Liver (tissue), 9 donors: ENCODE measurements around the gene DDHD1. TPM values are rescaled to one million over a fixed set of nuclear protein-coding genes. Genes with fewer than 3 reads are reported as not detected.

Experiments used
- DNase-seq: peaks from one replicate; pipeline ENCODE4 v3.0.0-alpha.2; 2017; ENCODE audit warnings: low spot score
- H3K27ac ChIP-seq, 2 donors: one replicate each; pipeline ENCODE4 v1.7.0; 2013; ENCODE audit warnings: inconsistent platforms in 2 of 2, low read length in 2 of 2, control low read depth in 1 of 2, low read depth in 1 of 2, mild to moderate bottlenecking in 1 of 2
- H3K27me3 ChIP-seq, 4 donors: one replicate each; pipeline versions ENCODE4 v1.6.1 to v1.7.0; 2013; ENCODE audit warnings: low read length in 3 of 4, inconsistent platforms in 1 of 4, mild to moderate bottlenecking in 1 of 4, moderate library complexity in 1 of 4; ENCODE audit not compliant: control insufficient read depth in 4 of 4, insufficient read depth in 4 of 4
- H3K36me3 ChIP-seq, 4 donors: one replicate each; pipeline versions ENCODE4 v1.6.1 to v1.7.0; 2013; ENCODE audit warnings: low read length in 3 of 4, mild to moderate bottlenecking in 3 of 4, low read depth in 1 of 4, moderate library complexity in 1 of 4; ENCODE audit not compliant: control insufficient read depth in 4 of 4, insufficient read depth in 3 of 4
- H3K4me1 ChIP-seq, 4 donors: one replicate each; pipeline versions ENCODE4 v1.6.1 to v1.7.0; 2013; ENCODE audit warnings: low read length in 3 of 4, mild to moderate bottlenecking in 3 of 4, moderate library complexity in 1 of 4; ENCODE audit not compliant: control insufficient read depth in 4 of 4, insufficient read depth in 4 of 4
- H3K4me3 ChIP-seq, 3 donors: one replicate each; pipeline versions ENCODE4 v1.6.1 to v1.7.0; 2013; ENCODE audit warnings: low read length in 3 of 3, control low read depth in 1 of 3, low read depth in 1 of 3, mild to moderate bottlenecking in 1 of 3
- H3K9ac ChIP-seq, 2 donors: one replicate each; pipeline ENCODE4 v1.7.0; 2013; ENCODE audit warnings: low read length in 2 of 2, mild to moderate bottlenecking in 2 of 2, moderate library complexity in 2 of 2, control low read depth in 1 of 2, low read depth in 1 of 2
- H3K9me3 ChIP-seq, 4 donors: one replicate each; pipeline versions ENCODE4 v1.6.1 to v1.7.0; 2013; ENCODE audit warnings: low read length in 3 of 4; ENCODE audit not compliant: control insufficient read depth in 4 of 4
- EGR1 ChIP-seq, 2 donors: IDR thresholded peaks; 2 replicates each; pipeline ENCODE4 v1.6.1; 2016 to 2018; ENCODE audit warnings: antibody characterized with exemption in 2 of 2, low read depth in 2 of 2
- FOXA1 ChIP-seq: IDR thresholded peaks from 2 replicates; pipeline ENCODE4 v1.6.1; 2016; ENCODE audit warnings: antibody characterized with exemption
- FOXA2 ChIP-seq: IDR thresholded peaks from 2 replicates; pipeline ENCODE4 v1.6.1; 2016; ENCODE audit warnings: antibody characterized with exemption
- GABPA ChIP-seq, 2 donors: IDR thresholded peaks in 1 of 2; conservative IDR thresholded peaks in 1 of 2; 2 replicates each; pipeline ENCODE4 v1.6.1; 2016; ENCODE audit warnings: antibody characterized with exemption in 2 of 2, mild to moderate bottlenecking in 1 of 2, moderate library complexity in 1 of 2
- HNF4A ChIP-seq, 2 donors: conservative IDR thresholded peaks; 2 replicates each; pipeline ENCODE4 v1.6.1; 2016; ENCODE audit warnings: antibody characterized with exemption in 2 of 2, mild to moderate bottlenecking in 2 of 2
- JUND ChIP-seq, 2 donors: IDR thresholded peaks; 2 replicates each; pipeline ENCODE4 v1.6.1; 2016; ENCODE audit warnings: antibody characterized with exemption in 2 of 2
- NR2F2 ChIP-seq: IDR thresholded peaks from 2 replicates; pipeline ENCODE4 v1.6.1; 2016; ENCODE audit warnings: antibody characterized with exemption
- RAD21 ChIP-seq, 2 donors: IDR thresholded peaks; 2 replicates each; pipeline ENCODE4 v1.6.1; 2016; ENCODE audit warnings: antibody characterized with exemption in 2 of 2, mild to moderate bottlenecking in 2 of 2
- RXRA ChIP-seq, 2 donors: IDR thresholded peaks; 2 replicates each; pipeline ENCODE4 v1.6.1; 2017 to 2018; ENCODE audit warnings: antibody characterized with exemption in 2 of 2, mild to moderate bottlenecking in 1 of 2
- TAF1 ChIP-seq: conservative IDR thresholded peaks from 2 replicates; pipeline ENCODE4 v1.6.1; 2016; ENCODE audit warnings: antibody characterized with exemption, mild to moderate bottlenecking
- WGBS: extraction: QIAGEN DNeasy Blood & Tissue Kit; methylation state at CpG from one replicate; pipeline ENCODE4 v1.1.7; 2013; 5-methylcytosine and 5-hydroxymethylcytosine counted together
- polyA plus RNA-seq, 2 donors: library from polyadenylated mRNA; stranded (reverse) in 1 of 2; unstranded in 1 of 2; fragments of 200-250 nt in 1 of 2; fragments of >200 nt in 1 of 2; fragmentation: Nextera tagmentation in 1 of 2; extraction: Ambion mirVana in 1 of 2; gene quantifications; one replicate each; pipeline versions ENCODE4 v1.2.1 to v1.2.3, GENCODE V29; 2013 to 2015
- total RNA-seq, 2 donors: library from RNA; depleted of rRNA; stranded (reverse); fragments of >200 nt; gene quantifications; one replicate each; pipeline ENCODE4 v1.2.3, GENCODE V29; 2014
- TF ChIP-seq, protein P1 (sequence below): IDR thresholded peaks from 2 replicates; pipeline ENCODE4 v1.6.1; 2016; ENCODE audit warnings: antibody characterized with exemption, mild to moderate bottlenecking
- TF ChIP-seq, protein P2 (sequence below): fragments of 150-350 bp; IDR thresholded peaks from 2 replicates; pipeline ENCODE4 v1.5.1; 2017; ENCODE audit warnings: improper control_type of control experiment, low read depth, low read length; ENCODE audit not compliant: missing input control
- TF ChIP-seq, protein P3 (sequence below): IDR thresholded peaks from 2 replicates; pipeline ENCODE4 v1.6.1; 2016; ENCODE audit warnings: antibody characterized with exemption
- TF ChIP-seq, protein P4 (sequence below): IDR thresholded peaks from 2 replicates; pipeline ENCODE4 v1.6.1; 2016; ENCODE audit warnings: antibody characterized with exemption
- donor health status: healthy.
- donor health status: healthy.
- donor health status: healthy.
- donor health status: healthy.
- donor health status: healthy.

The DDHD1 gene
- total and polyA plus RNA-seq, 4 donors = 1.3 to 14.3 (median 5.2) TPM

DNA sequence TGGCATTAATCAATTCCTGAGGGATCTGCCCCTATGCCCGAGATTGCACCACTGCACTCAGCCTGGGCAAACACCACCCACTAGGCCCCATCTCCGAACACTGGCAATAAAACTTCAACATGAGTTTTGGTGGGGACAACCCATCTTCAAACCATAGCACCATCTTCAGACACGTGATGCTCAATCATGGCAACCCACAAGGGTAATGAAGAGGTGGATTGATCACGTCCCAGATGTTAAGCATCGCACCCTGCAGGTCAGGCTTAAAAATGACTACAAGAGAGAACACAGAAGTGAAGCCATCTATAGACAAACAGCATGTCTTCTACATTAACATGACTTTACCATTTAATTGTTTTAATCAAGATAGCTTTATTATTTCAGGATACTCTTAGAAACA is 42.8 kb upstream of the DDHD1 start:
- 92% methylated on average over 5 of the region's 5 CpGs for WGBS

DNA sequence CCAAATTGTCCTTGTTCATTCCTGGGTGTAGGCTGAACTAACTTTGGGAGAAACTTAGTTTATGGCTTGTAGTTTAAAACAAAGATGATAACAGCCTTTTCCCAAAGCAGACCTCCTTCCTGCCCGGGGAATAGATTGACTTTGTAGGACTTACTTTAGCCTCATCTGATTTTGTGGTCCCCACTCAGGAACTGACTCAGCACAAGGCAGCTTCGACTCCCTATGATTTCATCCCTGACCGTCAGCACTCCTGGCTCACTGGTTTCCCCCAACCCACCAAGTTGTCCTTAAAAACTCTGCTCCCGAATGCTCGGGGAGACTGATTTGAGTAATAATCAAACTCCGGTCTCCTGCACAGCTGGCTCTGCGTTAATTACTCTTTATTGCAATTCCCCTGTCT is 40.1 kb upstream of the DDHD1 start:
- TF ChIP-seq JUND (IDR thresholded peaks at IDR 0.05) (no peak), NR2F2 (no peak), RXRA (IDR thresholded peaks at IDR 0.05) (no peak), TAF1 (no peak)
- TF ChIP-seq, protein P1, sequence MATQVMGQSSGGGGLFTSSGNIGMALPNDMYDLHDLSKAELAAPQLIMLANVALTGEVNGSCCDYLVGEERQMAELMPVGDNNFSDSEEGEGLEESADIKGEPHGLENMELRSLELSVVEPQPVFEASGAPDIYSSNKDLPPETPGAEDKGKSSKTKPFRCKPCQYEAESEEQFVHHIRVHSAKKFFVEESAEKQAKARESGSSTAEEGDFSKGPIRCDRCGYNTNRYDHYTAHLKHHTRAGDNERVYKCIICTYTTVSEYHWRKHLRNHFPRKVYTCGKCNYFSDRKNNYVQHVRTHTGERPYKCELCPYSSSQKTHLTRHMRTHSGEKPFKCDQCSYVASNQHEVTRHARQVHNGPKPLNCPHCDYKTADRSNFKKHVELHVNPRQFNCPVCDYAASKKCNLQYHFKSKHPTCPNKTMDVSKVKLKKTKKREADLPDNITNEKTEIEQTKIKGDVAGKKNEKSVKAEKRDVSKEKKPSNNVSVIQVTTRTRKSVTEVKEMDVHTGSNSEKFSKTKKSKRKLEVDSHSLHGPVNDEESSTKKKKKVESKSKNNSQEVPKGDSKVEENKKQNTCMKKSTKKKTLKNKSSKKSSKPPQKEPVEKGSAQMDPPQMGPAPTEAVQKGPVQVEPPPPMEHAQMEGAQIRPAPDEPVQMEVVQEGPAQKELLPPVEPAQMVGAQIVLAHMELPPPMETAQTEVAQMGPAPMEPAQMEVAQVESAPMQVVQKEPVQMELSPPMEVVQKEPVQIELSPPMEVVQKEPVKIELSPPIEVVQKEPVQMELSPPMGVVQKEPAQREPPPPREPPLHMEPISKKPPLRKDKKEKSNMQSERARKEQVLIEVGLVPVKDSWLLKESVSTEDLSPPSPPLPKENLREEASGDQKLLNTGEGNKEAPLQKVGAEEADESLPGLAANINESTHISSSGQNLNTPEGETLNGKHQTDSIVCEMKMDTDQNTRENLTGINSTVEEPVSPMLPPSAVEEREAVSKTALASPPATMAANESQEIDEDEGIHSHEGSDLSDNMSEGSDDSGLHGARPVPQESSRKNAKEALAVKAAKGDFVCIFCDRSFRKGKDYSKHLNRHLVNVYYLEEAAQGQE = no peak
- Histone ChIP-seq H3K36me3 (no peaks in the 10 kb centered on the region), H3K9me3 (no peaks in the 10 kb centered on the region), H3K27me3 (no peaks in the 10 kb centered on the region), H3K4me3 (no peak overlapping the region), H3K4me1 (no peaks in the 10 kb centered on the region), H3K27ac (no peak overlapping the region), H3K9ac (no peak overlapping the region)
- WGBS = 77% methylated on average over 7 of the region's 7 CpGs
- no peak for DNase-seq

More for the DNA sequence above, 42.8 kb upstream of the DDHD1 start:
- H3K36me3 ChIP-seq = no peaks in the 10 kb centered on the region
- no peak for DNase-seq
- no peaks in the 10 kb centered on the region for H3K4me1 ChIP-seq
- H3K27me3 ChIP-seq = no peaks in the 10 kb centered on the region
- no peak overlapping the region for H3K27ac ChIP-seq
- H3K9me3 ChIP-seq = no peaks in the 10 kb centered on the region
- H3K4me3 ChIP-seq = no peak overlapping the region
- no peak overlapping the region for H3K9ac ChIP-seq
- TF ChIP-seq GABPA (IDR thresholded peaks at IDR 0.05 in 1 of 2, conservative IDR thresholded peaks at IDR 0.05 in 1 of 2) = no peak

DNA sequence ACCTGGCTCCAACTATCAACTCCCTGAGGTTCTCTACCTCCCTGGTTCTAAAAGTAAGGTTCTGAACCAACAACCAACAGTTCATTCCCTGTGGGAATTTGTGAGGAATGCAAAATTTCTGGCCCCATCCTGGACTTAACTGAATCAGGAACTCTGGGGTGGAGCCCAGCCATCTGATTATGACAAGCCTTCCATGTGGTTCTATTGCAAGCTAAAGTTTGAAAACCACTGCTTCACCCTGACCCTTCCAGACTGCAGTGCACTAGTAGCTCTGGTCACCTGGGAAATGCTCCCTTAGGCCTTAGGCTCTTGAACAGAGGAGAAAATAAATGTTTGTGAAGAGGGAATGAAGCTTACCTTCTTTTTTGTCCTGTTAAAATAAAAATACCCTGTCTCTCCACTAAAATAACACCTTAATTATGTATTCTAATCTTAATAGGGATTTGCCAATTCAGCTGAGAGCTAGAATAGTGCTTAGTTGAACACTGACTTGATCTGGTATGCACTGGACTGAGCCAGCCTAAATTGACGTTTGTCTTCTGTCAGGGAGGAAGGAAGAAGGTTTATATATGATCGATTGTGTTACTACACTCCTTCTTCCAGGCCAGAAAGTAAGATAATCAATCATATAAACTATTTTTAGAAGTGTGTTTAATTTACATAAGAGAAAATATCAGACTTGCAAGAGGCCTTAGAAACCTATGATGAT is 39.1 kb upstream of the DDHD1 start:
- H3K27me3 ChIP-seq = no peaks in the 10 kb centered on the region
- H3K4me1 ChIP-seq = no peaks in the 10 kb centered on the region
- H3K9me3 ChIP-seq = no peaks in the 10 kb centered on the region
- no peak overlapping the region for H3K9ac ChIP-seq
- H3K27ac ChIP-seq = no peak overlapping the region
- 47% methylated on average over 2 of the region's 2 CpGs for WGBS
- no peaks in the 10 kb centered on the region for H3K36me3 ChIP-seq
- TF ChIP-seq NR2F2 (no peak), FOXA2 (no peak), FOXA1 (no peak), EGR1 (IDR thresholded peaks at IDR 0.05; ENCODE audit: low read depth in 2 of 2) (no peak), RXRA (IDR thresholded peaks at IDR 0.05) (no peak), JUND (IDR thresholded peaks at IDR 0.05) (no peak), RAD21 (IDR thresholded peaks at IDR 0.05) (no peak), HNF4A (conservative IDR thresholded peaks at IDR 0.05) (no peak)
- TF ChIP-seq, protein P2, sequence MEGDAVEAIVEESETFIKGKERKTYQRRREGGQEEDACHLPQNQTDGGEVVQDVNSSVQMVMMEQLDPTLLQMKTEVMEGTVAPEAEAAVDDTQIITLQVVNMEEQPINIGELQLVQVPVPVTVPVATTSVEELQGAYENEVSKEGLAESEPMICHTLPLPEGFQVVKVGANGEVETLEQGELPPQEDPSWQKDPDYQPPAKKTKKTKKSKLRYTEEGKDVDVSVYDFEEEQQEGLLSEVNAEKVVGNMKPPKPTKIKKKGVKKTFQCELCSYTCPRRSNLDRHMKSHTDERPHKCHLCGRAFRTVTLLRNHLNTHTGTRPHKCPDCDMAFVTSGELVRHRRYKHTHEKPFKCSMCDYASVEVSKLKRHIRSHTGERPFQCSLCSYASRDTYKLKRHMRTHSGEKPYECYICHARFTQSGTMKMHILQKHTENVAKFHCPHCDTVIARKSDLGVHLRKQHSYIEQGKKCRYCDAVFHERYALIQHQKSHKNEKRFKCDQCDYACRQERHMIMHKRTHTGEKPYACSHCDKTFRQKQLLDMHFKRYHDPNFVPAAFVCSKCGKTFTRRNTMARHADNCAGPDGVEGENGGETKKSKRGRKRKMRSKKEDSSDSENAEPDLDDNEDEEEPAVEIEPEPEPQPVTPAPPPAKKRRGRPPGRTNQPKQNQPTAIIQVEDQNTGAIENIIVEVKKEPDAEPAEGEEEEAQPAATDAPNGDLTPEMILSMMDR = no peak
- TF ChIP-seq, protein P3, sequence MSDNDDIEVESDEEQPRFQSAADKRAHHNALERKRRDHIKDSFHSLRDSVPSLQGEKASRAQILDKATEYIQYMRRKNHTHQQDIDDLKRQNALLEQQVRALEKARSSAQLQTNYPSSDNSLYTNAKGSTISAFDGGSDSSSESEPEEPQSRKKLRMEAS = no peak
- TF ChIP-seq, protein P4, sequence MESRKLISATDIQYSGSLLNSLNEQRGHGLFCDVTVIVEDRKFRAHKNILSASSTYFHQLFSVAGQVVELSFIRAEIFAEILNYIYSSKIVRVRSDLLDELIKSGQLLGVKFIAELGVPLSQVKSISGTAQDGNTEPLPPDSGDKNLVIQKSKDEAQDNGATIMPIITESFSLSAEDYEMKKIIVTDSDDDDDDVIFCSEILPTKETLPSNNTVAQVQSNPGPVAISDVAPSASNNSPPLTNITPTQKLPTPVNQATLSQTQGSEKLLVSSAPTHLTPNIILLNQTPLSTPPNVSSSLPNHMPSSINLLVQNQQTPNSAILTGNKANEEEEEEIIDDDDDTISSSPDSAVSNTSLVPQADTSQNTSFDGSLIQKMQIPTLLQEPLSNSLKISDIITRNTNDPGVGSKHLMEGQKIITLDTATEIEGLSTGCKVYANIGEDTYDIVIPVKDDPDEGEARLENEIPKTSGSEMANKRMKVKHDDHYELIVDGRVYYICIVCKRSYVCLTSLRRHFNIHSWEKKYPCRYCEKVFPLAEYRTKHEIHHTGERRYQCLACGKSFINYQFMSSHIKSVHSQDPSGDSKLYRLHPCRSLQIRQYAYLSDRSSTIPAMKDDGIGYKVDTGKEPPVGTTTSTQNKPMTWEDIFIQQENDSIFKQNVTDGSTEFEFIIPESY = no peak
- no peak overlapping the region for H3K4me3 ChIP-seq
- DNase-seq = no peak
